ENCODE data around the gene CPPED1.
"Not testable (repeated sequence)": the region's sequence is repeated elsewhere in the genome, so short reads cannot be mapped to it uniquely, and the experiment has no call there.

The CPPED1 gene

DNA sequence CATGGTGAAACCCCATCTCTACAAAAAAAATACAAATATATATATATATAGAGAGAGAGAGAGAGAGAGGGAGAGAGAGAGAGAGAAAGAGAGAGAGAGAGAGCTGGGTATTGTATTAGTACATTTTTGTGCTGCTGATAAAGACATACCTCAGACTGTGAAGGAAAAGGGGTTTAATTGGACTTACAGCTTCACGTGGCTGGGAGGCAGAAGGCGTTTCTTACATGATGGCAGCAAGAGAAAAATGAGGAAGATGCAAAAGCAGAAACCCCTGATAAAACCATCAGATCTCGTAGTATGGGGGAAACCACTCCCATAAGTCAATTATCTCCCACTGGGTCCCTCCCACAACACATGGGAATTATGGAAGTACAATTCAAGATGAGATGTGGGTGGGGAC lies 37.5 kb downstream of the CPPED1 start:
- not testable (repeated sequence) for DNase-seq

DNA sequence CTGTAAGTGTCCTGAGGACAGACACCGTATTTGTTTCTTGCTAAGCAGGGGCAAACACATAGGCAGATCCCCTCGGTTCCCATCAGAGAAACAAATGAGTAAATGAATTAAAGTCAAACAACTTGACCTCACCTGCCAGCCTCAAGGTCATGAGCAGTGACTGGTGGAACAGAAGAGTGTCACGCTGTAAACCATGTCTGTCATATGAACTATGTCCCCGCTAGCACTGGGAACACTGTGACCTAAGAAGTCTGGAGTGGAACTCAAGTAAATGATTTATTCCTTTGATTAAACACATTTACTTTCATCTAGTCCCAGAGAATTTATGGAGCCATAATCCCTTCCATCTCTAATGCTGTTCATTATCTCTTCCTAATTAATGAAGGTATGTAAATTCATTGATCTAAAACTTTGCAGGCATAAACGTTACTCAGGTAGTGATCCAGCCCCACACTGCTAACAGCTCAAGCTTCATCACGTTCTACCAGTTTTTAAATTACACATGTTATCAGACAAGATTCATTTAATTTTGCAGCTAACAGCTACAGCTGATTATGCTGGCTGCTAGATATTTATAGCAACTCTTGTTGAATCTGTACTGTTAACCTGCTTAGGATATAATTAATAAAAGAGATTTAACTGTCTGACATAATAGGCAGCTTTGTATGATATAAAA lies 38.7 kb downstream of the CPPED1 start:
- DNase-seq = no peak

DNA sequence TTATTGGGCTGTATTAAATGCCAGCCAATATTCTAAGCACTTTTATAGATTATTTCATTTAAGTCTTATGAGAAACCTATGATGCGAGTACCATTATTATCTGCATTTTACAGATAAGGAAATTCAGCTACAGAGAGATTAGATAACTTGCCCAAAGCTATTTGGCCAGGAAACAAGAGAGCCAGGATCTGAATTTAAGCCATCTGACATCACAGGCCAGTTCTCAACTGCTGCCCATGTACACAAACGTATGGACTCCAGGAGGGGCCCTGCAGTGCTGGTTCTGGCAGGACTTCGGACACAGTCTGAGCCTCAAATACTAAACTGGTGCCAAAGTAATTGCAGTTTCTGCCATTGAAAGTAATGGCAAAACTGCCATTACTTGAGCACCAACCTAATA lies 40.2 kb downstream of the CPPED1 start:
- no peak for DNase-seq

DNA sequence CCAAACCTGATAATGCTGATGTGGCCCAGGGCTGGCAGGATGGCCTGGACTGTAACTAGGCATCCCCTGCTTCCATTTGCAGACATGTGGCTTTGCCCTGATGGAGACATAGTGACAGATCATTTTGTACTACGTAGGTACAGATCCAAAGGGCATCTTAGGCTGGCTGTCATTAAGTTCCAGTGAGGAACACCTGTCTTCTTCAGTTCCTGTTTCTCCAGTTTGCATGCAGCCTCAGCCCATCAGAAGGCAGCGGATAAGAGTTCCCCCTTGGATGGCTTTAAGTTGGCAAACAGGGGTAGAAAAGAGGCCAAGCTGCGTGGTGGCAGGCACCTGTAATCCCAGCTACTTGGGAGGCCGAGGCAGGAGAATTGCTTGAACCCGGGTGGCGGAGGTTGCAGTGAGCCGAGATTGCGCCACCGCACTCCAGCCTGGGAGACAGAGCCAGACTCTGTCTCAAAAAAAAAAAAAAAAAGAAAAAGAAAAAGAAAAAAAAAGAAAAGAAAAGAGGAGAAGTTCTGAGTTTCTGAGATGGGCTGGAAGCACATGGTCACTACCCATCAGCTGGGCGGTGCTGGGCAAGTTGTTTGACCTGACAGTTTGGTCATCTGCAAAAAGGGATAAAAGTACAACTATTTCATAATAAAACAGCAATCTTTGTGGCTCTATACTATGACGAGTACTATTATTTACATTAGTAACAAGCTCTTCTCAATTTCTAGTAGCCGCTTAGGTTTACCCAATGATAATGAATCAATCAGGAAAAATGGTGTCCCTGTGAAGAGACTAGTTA lies 42.7 kb downstream of the CPPED1 start:
- DNase-seq = no peak

DNA sequence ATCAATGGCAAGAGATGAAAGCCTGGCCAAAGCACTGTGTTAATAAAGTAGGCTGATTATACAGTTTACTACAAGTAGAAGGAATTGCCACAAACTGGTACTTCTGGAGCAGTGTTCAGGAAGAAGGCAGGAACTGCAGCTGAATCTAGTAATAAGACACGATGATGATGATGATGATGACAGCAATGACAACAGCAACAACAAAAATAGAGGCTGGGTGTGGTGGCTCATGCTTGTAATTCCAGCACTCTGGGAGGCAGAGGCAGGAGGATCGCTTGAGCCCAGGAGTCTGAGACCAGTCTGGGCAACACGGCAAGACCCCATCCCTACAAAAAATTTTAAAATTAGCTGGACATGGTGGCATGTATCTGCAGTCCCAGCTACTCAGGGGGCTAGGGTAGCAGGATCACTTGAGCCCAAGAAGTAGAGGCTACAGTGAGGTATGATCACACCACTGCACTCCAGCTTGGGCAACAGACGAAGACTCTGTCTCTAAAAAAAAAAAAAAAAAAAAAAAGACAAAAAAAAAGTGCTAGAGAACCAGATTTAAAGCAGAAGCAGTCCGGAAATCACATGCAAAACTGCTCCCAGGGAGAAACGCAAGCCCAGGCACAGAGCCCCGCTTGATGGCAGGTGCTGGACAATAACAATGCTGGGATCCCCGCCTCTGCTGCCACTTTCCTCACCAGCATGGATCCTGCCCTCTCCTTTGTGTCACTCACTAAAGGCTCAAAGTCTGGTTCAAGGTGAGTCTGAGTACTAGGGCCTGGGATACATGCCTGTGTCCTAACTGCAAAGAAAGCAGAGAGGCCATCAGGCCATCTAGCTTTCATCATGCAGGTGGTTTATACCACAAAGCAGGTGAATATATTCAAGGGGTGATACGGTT lies 44.8 kb downstream of the CPPED1 start:
- no peak for DNase-seq

DNA sequence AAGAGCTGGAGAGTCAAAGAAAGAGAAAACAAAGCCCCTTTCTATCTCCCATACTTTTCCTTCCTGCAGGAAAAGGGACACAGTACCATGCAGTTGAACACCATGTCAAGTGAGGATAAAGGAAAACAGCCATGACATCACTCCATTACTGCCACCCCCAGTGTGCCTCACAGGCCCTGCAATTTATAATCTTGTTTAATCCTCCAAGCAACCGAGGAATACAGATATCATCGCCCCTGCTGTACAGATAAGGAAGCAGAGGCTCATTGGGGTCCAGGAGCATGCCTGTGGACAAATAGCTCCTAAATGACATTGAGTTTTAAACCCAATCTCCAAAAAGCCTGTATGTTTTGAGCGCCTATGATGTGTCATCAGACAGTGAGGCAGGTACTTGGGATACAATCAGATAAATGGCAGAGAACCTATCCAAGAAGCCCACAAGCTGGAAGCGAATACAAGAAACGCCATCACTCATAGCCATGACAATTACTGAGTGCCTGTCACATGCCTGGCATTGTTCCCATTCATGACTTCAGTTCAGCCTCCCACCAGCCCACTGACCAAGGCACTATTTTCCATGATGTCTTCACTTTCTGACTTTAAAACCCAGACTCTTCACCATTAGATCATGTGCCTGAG lies 45.5 kb downstream of the CPPED1 start:
- no peak for DNase-seq

DNA sequence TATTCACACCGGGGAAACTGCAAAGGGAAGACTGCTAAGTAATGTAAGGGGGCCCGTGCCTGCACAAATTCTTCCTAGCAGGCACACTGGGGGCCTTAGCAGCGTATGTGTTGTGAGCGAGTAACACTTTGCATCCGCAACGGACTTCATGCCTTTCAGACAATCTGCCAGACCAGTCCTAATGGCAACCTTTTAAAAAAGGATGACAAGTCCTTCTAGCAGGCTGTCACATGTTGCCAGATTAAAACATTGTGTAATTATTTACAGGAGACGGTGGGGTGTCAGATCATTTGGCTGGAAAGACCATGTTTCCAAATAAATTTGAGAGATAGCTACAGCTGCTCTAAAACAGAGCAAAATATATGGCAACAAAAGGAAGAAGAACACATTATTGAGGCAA lies 46.1 kb downstream of the CPPED1 start:
- DNase-seq = no peak

DNA sequence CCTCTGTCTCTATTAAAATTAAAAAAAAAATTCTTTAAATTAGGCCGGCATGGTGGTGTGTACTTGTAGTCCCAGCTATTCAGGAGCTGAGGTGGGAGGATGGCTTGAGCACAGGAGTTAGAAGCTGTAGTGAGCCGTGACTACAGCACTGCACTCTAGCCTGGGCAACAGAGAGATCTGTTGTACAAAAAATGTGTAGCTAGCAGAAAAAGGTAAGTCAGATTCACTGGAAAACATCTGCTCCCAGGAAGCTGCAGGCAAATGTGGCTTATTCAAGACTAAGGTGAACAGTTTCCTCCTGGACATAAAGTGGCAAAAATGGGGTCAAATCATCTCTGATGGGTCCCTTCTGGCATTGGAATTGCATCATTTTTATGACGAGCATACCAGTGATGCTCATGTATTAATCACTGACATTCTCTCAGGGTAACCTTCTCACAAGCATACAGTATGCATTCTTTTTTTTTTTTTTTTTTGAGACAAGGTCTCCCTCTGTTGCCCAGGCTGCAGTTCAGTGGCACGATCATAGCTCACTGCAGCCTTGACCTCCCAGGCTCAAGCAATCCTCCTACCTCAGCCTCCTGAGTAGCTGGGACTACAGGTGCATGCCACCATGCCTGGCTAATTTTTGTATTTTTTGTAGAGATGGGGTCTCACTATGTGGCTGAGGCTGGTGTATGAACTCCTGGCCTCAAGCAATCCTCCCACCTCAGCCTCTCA lies 48.7 kb downstream of the CPPED1 start:
- no peak for DNase-seq

DNA sequence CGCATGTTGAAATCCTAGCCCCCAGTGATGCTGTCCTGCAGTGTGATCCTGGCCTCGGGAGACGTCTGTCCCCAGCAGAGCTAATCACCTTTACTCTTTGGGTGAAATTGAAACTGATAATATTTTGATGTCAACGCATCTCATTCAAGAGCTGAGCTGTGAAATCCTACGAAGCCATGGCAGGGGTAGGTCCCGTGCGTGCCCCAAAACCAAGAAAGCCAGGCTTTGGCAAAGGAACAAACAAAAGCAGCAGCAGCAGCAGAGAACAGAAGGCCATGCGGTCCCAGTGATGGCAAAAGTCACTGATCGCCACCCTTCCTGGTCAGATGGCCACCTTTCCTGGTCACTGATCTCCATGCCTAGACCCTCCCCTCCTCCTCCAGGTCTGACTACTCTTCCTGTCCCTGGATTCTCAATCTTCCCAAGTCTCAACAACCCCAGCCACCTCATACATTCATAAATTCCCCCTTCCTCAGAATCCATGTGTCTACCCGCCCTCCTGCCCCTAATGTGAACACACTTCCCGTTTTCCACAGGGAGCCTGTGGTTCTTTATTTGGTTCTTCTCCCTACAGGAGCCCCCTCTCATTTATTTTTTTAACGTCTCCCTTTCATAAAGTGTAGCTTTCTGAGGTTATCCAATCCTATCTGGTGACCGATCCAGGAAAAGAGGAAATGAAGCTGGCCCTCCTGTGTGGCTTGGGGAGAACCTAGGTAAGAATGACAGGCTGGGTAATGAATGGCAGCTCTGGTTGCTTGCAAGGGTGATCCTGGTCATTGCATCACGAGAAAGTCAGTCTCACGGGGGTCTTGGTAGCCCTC lies 50.3 kb downstream of the CPPED1 start:
- DNase-seq = no peak

DNA sequence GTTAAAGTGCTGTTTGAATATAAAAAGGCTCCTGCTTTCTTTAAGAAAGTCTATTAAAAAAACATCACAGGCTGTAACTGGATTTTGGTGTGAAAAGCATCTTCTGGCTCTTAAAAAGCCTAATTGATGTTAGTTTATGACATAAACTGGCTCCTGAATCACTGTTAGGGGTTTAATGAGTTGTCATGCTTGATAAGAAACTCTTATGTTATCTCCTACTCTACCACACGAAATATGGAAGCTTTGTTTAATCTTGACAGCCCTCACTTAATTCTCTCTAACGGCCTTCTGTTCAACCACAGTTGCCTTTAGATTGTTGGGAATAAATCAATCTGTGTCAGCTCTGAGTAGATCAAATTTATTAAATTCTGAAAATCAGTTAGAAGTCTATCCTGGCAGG lies 51.5 kb downstream of the CPPED1 start:
- DNase-seq = no peak

DNA sequence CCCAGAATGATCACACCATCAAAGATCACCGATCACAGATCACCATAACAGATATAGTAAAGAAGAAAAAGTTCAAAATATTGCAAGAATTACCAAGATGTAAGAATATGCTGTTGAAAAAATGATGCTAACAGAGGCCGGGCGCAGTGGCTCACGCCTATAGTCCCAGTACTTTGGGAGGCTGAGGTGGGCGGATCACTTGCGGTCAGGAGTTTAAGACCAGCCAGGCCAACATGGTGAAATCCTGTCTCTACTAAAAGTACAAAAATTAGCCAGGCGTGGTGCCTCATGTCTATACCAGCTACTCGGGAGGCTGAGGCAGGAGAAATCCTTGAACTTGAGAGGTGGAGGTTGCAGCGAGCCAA lies 53.2 kb downstream of the CPPED1 start:
- no peak for DNase-seq

DNA sequence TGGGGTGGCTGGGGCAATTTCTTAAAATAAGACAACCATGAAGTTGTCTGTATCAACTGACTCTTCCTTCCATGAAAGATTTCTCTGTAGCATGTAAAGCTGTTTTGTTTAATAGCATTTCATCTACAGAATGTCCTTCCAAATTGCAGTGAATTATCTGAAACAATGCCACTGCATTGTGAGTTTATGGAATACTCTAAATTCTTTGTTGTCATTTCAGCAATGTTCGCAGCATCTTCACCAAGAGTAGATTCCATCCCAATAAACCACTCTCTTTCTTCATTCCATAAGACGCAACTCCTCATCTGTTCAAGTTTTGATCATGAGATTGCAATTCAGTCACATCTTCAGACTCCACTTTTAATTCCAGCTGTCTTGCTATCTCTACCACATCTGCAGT lies 54.6 kb downstream of the CPPED1 start:
- DNase-seq = no peak

DNA sequence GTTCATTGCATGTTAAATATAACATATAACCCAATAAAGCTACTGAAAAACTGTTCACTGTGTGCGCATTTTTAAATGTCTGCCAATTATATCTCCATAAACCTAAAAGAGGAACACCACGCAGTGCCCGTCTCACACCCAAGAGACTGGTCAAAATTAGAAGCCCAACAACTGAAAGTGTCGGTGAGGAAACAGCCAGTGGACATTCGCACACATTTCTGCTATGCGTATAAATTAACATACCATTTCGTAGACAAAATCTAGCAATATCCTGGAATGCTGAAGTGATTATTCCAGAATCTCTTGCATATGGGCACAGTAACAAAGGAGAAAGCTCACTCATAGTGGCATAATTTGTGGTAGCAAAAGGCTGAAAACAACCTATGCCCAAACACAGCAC lies 55.9 kb downstream of the CPPED1 start:
- DNase-seq = no peak

DNA sequence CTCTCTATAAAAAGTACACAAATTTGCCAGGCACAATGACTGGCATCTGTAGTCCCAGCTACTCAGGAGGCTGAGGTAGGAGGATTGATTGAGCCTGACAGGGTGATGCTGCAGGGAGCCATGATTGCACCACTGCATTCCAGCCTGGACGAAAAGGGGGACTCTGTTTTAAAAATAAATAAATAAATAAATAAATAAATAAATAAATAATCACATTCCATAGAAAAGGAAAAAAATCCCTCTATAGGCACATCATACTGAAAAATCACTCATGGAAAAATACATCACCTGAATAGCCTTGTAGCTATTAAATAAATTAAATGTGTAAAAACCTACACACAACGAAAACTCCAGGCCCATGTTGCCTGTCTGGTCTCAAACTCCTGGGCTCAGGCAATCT lies 56.4 kb downstream of the CPPED1 start:
- DNase-seq = no peak

DNA sequence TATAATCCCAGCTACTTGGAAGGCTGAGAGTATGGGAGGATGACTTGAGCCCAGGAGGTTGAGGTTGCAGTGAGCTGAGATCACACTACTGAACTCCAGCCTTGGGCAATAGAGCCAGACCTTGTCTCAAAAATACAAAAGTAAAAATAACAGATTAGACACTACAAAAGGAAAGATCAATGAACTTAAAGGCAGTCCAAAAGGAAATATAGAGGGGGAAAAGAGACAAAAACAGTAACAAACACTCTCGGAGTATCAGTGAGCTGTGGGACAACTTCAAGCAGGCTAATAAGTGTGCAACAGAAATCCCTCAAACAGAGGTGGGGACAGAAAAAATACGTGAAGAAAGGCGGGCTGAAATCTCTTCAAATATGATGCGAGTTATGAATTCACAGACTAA lies 58.8 kb downstream of the CPPED1 start:
- no peak for DNase-seq

DNA sequence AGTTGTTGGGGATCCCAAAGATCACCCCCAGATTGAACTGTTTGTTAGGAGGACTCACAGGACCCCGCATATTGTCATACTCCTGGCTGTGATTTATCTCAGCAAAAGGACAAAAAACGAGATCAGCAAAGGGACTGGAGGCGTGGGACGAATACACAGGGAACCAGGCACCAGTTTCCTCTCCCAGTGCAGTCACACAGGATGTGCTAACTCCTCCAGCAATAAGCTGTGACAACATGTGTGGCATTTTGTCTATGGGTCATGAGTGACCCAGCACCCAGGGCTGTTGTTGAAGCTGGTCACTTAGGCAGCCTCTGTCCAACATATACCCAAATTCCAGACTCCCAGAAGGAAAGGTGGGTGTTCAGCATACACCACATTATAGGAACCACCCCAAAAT lies 60.9 kb downstream of the CPPED1 start:
- DNase-seq = no peak

DNA sequence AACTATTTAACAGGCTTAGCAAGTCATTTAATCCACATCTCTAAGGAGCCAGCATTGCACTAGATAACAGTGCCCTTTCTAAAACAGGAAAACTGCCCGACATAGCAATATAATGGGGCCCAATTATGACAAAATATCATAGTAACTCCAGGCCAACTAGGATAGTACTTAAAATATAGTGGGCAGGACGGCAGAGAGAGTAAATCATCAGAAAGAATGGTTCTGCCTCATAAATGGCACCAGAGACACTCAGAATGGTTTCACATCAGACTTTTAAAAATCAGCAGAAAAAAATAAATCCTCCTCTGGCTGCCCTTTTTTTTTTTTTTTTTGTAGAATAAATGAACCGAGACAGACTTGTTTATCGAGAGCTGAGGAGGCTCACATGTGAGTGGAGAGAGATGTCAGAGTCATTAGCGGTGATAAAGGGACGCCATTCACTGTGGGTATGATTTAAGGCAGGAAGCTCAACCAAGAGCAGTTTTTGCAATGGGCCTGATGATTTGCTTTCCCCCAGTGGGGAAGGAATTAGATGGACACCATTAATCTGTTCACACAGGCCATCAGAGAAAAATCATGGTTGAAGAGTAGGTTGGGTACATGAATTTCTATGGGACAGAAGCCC lies 62.6 kb downstream of the CPPED1 start:
- DNase-seq = no peak

DNA sequence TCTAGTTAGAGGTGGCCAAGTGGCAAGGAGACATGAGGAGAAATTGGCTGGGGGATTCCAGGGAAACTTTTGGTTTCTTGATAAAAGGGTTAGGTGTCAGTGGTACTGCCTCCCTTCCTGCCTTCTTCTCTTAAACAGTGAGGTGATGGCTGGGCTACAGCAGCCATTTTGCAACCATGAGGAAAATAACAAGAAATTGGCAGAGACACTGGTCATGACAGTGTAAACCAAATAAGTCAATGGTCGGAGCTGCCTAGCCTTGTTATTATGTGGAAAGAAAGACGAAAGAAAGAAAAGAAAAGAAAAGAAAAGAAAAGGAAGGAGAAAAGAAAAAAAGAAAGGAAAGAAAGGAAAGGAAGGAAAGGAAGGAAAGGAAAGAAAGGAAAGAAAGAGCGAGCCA lies 63.9 kb downstream of the CPPED1 start:
- DNase-seq = no peak

DNA sequence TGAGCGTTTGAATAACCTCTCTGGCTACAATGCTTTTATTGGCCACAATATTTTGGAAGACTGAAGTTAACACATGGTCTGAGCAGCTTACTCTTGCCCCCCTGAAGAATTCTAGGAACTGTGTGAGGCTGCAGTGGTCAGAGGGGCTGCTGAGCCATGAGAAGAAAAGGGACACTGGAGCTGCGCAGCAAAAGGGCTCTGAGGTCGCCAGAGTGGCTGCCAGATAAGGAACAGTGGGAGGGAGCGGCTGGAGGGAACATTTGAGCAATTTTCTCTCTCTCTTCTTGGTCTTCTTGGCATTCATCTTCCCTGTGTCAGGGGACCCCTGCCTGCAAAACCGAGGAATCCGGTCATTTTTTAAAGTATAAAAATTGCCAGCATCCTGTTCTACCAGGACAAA lies 66.1 kb downstream of the CPPED1 start:
- DNase-seq = no peak

DNA sequence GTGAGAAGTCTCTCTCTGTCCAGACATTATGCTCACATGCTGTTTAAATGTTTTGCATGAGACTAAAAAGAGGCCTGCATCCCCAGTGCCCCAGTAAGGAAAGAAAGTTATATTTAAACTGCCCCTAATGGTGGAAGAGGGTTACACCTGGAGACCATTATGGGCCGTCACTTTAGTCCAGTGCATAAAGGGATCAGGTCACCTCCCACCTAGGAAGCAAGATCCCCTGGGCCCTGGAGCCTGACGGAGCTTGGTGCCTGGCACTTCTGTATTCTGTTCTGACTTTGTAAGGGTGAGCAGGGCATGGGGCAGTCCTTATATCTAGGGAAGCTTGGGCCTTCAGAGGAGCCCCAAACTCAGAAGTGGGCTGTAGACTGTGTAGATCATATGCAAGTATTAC lies 67.9 kb downstream of the CPPED1 start:
- DNase-seq = no peak

DNA sequence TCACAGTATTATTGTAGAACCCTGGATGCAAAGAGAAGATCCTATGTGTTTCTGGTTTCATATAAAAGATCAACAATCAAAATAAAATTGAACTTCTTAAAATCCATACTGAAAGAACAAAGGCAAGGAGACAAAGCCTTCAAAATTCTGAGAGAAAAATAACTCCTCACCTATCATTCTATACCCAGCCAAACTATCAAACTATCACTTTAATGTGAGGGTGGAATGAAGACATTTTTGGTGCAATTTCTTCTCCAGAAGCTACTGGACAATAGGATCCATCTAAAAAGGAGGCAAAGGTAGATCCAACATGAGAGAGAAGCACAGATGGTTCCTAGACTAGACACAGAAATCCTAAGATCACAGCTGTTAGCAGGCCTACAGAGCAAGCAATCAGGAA lies 71.1 kb downstream of the CPPED1 start:
- no peak for DNase-seq
